ENCODE results near the gene FGF22.

Gene FGF22

GRCh38 chr19:642767-643727 lies 3.4 kb downstream of the FGF22 start:
- DNase-seq, result no peak

- no peak for DNase-seq
Observed at GRCh38 chr19:643736-644135, 4.1 kb downstream of the FGF22 start.

GRCh38 chr19:644363-644762 lies 4.7 kb downstream of the FGF22 start:
- no peak for DNase-seq

- no peak for DNase-seq
Observed at GRCh38 chr19:644789-645188, 5.1 kb downstream of the FGF22 start.

- no peak for DNase-seq
Observed at GRCh38 chr19:645912-646778, 6.5 kb downstream of the FGF22 start.

GRCh38 chr19:646779-647565 lies 7.3 kb downstream of the FGF22 start:
- no peak for DNase-seq

- DNase-seq, result no peak
Observed at GRCh38 chr19:647566-648284, 8.0 kb downstream of the FGF22 start.

- no peak for DNase-seq
Observed at GRCh38 chr19:648305-648704, 8.6 kb downstream of the FGF22 start.

GRCh38 chr19:648904-649801 lies 9.5 kb downstream of the FGF22 start:
- no peak for DNase-seq

- DNase-seq, result no peak
Observed at GRCh38 chr19:650121-650520, 10.4 kb downstream of the FGF22 start.

GRCh38 chr19:651114-651818 lies 11.6 kb downstream of the FGF22 start:
- DNase-seq, result no peak

- DNase-seq, result no peak
Observed at GRCh38 chr19:651991-652390, 12.3 kb downstream of the FGF22 start.

- no peak for DNase-seq
Observed at GRCh38 chr19:652467-653389, 13.0 kb downstream of the FGF22 start.

- no peak for DNase-seq
Observed at GRCh38 chr19:653425-653824, 13.7 kb downstream of the FGF22 start.

GRCh38 chr19:655691-656090 lies 16.0 kb downstream of the FGF22 start:
- no peak for DNase-seq

GRCh38 chr19:656751-657559 lies 17.3 kb downstream of the FGF22 start:
- DNase-seq, result no peak

- no peak for DNase-seq
Observed at GRCh38 chr19:657611-658010, 17.9 kb downstream of the FGF22 start.

All from anterior cingulate cortex (tissue), 58 donors.